VCaP (cell line): Measurements from ENCODE around the gene RASL10B.

Experiments
- H3K27ac ChIP-seq: fragments of 450-650 bp; 2 replicates; pipeline ENCODE4 v1.5.1; 2017
- CTCF ChIP-seq: fragments of 450-650 bp; conservative IDR thresholded peaks from 2 replicates; pipeline ENCODE4 v1.5.1; 2017; ENCODE audit warnings: mild to moderate bottlenecking, moderate library complexity

Gene RASL10B

GRCh38 chr17:35791681-35792350 lies 60.4 kb downstream of the RASL10B start:
- TF ChIP-seq CTCF = no peak
- no peak overlapping the region for H3K27ac ChIP-seq
